Cardiac fibroblast (primary cell): ENCODE results near the gene CRYBG3.

ENCODE experiments used
- DNase-seq, 2 donors: peaks; one replicate each; pipeline versions ENCODE4 v3.0.0 to v3.0.0-alpha.2; 2010; ENCODE audit warnings: low read depth in 2 of 2
- H3K4me3 ChIP-seq, 2 donors: replicated peaks in 1 of 2; 1 replicate in 1 of 2; 2 replicates in 1 of 2; pipeline ENCODE4 v1.5.1; 2011; ENCODE audit warnings: low read depth in 2 of 2, low read length in 2 of 2, mild to moderate bottlenecking in 2 of 2, moderate library complexity in 1 of 2
- TF ChIP-seq, protein P1 (sequence below): IDR thresholded peaks from one replicate; pipeline ENCODE4 v1.5.1; 2011; ENCODE audit warnings: low read depth, mild to moderate bottlenecking, low read length, inconsistent platforms

Gene CRYBG3

DNA sequence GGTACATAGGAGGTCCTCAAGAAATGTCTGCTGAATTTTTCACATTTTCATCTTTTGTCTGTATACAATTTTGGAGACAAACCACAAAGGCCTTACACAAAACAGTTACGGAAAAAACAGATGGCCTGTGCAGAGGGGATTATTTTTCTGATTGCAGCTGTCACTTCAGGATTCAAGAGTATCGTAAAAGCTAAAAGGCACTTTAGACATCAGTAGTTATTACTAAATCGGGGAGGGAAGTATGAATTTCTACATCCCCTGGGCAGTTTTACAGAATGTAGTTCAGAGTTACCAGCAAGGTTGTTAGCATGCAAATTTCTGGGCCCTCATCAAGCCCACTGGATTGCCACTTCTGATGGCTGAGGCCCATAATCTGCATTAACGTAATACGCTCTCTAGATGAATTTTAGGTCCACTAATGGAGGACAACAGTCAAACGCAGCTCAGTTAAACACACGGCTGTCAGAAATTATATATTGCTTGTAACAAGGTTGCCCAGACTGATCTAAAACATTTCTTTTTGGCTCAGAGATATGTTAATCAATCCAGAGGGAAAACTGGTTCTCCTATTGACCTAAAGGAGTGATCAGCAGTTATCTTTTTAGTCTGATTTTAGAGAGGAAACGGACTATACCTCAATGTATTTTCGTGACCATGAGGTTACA lies 149.3 kb downstream of the CRYBG3 start:
- TF ChIP-seq, protein P1, sequence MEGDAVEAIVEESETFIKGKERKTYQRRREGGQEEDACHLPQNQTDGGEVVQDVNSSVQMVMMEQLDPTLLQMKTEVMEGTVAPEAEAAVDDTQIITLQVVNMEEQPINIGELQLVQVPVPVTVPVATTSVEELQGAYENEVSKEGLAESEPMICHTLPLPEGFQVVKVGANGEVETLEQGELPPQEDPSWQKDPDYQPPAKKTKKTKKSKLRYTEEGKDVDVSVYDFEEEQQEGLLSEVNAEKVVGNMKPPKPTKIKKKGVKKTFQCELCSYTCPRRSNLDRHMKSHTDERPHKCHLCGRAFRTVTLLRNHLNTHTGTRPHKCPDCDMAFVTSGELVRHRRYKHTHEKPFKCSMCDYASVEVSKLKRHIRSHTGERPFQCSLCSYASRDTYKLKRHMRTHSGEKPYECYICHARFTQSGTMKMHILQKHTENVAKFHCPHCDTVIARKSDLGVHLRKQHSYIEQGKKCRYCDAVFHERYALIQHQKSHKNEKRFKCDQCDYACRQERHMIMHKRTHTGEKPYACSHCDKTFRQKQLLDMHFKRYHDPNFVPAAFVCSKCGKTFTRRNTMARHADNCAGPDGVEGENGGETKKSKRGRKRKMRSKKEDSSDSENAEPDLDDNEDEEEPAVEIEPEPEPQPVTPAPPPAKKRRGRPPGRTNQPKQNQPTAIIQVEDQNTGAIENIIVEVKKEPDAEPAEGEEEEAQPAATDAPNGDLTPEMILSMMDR, result no peak
- H3K4me3 ChIP-seq, result peak overlapping the region; percentile 63 to 74
- no peak for DNase-seq

DNA sequence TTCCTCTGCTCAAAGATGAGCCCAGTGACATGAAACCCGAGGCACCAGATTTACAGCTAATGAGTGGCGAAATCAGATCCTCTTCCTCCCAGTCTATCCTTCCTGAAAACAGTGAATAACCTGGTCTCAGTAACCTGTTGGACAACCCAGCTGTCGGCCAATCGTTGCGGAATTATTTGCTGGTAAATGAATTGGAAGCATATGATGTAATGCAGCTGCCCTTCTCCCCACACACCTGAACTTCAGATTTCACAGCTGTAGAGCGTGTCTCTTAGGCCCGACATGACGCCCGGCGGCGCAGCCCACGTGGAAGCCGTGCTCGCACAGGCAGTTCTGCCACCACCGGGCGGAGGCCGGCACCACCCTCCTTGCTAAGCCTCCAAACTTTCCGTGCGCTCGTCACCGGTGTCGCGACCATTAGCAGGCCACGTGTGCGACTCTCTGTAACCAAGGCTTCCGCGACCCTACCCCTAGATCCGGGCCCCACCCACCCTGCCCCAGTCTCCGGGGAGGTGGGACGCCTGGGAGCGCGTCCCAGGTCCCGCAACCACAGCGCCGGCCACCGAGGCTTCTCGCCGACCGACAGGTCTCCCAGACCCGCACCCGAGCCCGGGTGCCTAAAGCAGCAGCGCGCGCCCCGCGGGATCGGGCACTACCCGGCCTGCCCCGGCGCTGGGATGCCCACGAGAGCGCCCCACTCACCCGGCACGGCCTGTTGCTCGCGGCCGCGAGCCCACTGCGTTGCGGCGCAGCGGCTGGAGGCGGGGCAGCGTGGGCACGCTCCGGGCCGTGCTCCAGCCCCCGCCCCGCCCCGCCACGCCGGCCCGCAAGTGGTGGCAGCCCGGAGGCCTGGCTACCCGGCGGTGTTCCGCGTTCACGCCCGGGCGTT lies 150.1 kb downstream of the CRYBG3 start, which contains the start of gene RIOX2:
RIOX2 (minus strand) TSS at position 753 of the 889 bp plus-strand sequence. CDS start 4,838 bp downstream, outside the sequence.
- TF ChIP-seq, protein P1, result no peak
- peak within 1 kb of the TSS; percentile 63 to 74 for H3K4me3 ChIP-seq
- peak; percentile 69 to 78 for DNase-seq

- no peak for DNase-seq
- H3K4me3 ChIP-seq, result peak overlapping the region in 1 of 2 donors; percentile 63
- TF ChIP-seq, protein P1, result no peak
Measured at GRCh38 chr3:97972976-97973375, 151.2 kb downstream of the CRYBG3 start.

DNA sequence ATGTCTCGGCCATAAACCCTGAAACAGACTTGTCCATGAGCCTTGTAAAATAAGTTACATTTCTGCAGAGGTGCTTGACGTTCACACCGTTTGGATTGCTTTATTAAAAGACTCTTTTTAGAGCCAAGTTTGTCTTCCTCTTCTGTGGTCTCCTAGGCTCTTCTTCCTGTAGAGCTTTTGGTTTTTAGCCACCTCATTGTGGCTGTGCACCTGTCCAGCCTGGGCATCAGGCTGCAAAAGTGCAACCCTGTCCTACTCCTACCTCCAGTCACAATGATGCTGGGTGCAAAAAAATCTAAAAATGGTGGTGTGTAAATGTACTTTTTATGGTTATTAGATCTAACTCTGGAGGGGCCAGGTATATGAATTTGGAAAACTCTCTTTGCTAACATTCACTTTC lies 153.2 kb downstream of the CRYBG3 start:
- TF ChIP-seq, protein P1, result no peak
- DNase-seq, result no peak
- no peak overlapping the region for H3K4me3 ChIP-seq

DNA sequence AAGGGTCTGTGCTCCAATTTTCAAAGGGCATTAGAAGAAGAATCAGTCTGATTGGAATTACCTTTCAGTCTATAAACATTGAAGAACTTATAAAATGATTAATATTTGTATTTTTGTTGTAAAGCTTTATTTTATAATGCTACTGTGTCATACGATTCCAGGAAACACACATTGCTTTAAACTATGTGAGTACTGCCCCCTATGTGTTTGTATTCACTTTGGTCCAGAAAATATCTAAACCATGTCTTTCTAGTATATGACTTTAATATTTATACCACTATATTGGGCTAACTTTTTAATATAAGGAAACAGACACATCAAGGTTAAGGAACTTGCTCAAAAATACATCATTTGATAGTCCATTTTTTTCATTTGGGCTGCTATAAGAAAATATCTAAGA lies 153.7 kb downstream of the CRYBG3 start:
- TF ChIP-seq, protein P1, result peak; percentile 10
- no peak overlapping the region for H3K4me3 ChIP-seq
- DNase-seq, result no peak

DNA sequence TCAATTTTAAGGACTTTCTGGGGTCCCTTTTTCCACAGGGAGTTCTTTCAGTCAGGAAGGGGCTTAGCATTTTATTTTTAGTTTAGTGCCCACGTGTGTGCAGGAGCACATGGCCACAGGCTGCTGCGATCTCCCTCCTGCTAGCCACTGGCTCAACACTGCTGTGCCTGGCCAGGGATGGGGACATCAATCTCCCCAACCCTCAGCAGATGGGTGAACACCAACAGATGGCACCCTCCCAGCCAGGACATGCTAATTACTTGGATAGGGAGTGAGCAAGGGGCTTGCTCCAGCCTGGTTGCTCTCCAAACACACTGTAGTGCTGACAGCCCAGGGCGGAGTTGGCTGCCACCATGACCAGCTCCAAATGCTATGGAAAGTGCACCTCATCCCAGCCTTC lies 157.8 kb downstream of the CRYBG3 start:
- no peak for DNase-seq
- H3K4me3 ChIP-seq, result no peak overlapping the region
- TF ChIP-seq, protein P1, result no peak
